K562 (cell line): Measurements from ENCODE around the gene HNF4A. TPM values are rescaled to one million over a fixed set of nuclear protein-coding genes. Genes with fewer than 3 reads are reported as not detected.

Experiments
- ATAC-seq: fragments of 200-7000 bp; cut with Tn5 transposase; 3 replicates; pipeline ENCODE4 v1.9.1; 2020; ENCODE audit warnings: moderate library complexity
- BruUV-seq: library from RNA; stranded (reverse); fragments of 400-500 nt; replicated peaks from 2 replicates; lab custom pipeline; 2021; lab: Mats Ljungman, UMichigan
- CTCF ChIA-PET: fragments of 300-600 bp; formaldehyde crosslinking; extraction: SDS; loops from one replicate; lab custom pipeline; 2021; ENCODE audit warnings: low intra/inter-chr PET ratio; lab: Yijun Ruan, JAX
- POLR2A ChIA-PET: fragments of 300-600, 350-650 bp; sonication (Branson Sonifier 250); formaldehyde crosslinking; extraction: SDS; loops from one replicate; lab custom pipeline; 2021; ENCODE audit warnings: antibody characterized with exemption, inconsistent platforms; lab: Yijun Ruan, JAX
- DNase-seq, 4 experiments: peaks; one replicate each; pipeline versions ENCODE4 v3.0.0 to v3.0.0-alpha.2; 2011 to 2018; ENCODE audit warnings: low spot score in 3 of 4, mixed read lengths in 3 of 4; ENCODE audit errors: extremely low read depth in 1 of 4
- FAIRE-seq: peaks from 2 replicates; lab custom pipeline; 2011; peaks lifted over from hg19 to GRCh38; lab: Jason Lieb, UNC
- H2AFZ ChIP-seq: 2 replicates; pipeline ENCODE4 v1.6.0; 2011; ENCODE audit warnings: low read depth, low read length, control low read depth, inconsistent platforms
- H3K27ac ChIP-seq: fragments of 200-600 bp; 3 replicates; pipeline ENCODE4 v1.8.0; 2011; ENCODE audit warnings: low read depth, mild to moderate bottlenecking, control low read depth, inconsistent platforms, low read length, moderate library complexity, mixed read lengths; ENCODE audit errors: extremely low read depth
- H3K27me3 ChIP-seq, 2 experiments: fragments of 300-600 bp in 1 of 2; 2 replicates in 1 of 2; 3 replicates in 1 of 2; pipeline versions ENCODE4 v1.6.0 to v1.8.0; 2011; ENCODE audit warnings: inconsistent platforms in 2 of 2, low read length in 2 of 2, mild to moderate bottlenecking in 1 of 2, mixed read lengths in 1 of 2, moderate library complexity in 1 of 2; ENCODE audit not compliant: control insufficient read depth in 2 of 2, insufficient read depth in 2 of 2
- H3K36me3 ChIP-seq: fragments of 300-600 bp; 3 replicates; pipeline ENCODE4 v1.8.0; 2011; ENCODE audit warnings: mild to moderate bottlenecking, low read length, inconsistent platforms; ENCODE audit not compliant: control insufficient read depth, insufficient read depth
- H3K4me1 ChIP-seq, 2 experiments: fragments of 200-600 bp in 1 of 2; replicated peaks in 1 of 2; 2 replicates in 1 of 2; 3 replicates in 1 of 2; pipeline versions ENCODE4 v1.5.1 to v1.8.0; 2011; ENCODE audit warnings: inconsistent platforms in 2 of 2, low read length in 2 of 2, mild to moderate bottlenecking in 1 of 2, mixed read lengths in 1 of 2, moderate library complexity in 1 of 2; ENCODE audit not compliant: control insufficient read depth in 2 of 2, insufficient read depth in 2 of 2
- H3K4me2 ChIP-seq: 2 replicates; pipeline ENCODE4 v1.6.1; 2011; ENCODE audit warnings: low read length, control low read depth, inconsistent platforms, mixed read lengths; ENCODE audit not compliant: insufficient read depth
- H3K4me3 ChIP-seq: fragments of 200-600 bp; sonication (generic), shearing (Covaris generic); 2 replicates; pipeline ENCODE4 v1.5.1; 2016; ENCODE audit warnings: control low read depth, inconsistent platforms
- H3K79me2 ChIP-seq: fragments of 200-600 bp; 3 replicates; pipeline ENCODE4 v1.8.0; 2011; ENCODE audit warnings: low read length, inconsistent platforms; ENCODE audit not compliant: control insufficient read depth, insufficient read depth
- H3K9ac ChIP-seq, 2 experiments: 2 replicates each; pipeline versions ENCODE4 v1.6.0 to v1.6.1; 2011; ENCODE audit warnings: low read depth in 2 of 2, low read length in 2 of 2, control low read depth in 1 of 2, inconsistent platforms in 1 of 2, mild to moderate bottlenecking in 1 of 2, mixed read lengths in 1 of 2; ENCODE audit not compliant: insufficient read depth in 1 of 2
- H3K9me1 ChIP-seq: one replicate; pipeline ENCODE4 v1.6.0; 2011; ENCODE audit warnings: inconsistent platforms, mild to moderate bottlenecking, low read length, moderate library complexity; ENCODE audit not compliant: control insufficient read depth, insufficient read depth
- H3K9me3 ChIP-seq: replicated peaks from 2 replicates; pipeline ENCODE4 v1.5.1; 2011; ENCODE audit warnings: low read depth, low read length, inconsistent platforms; ENCODE audit not compliant: control insufficient read depth, insufficient read depth
- H4K20me1 ChIP-seq: replicated peaks from 2 replicates; pipeline ENCODE4 v1.6.1; 2011; ENCODE audit warnings: low read length, inconsistent platforms, mixed read lengths; ENCODE audit not compliant: control insufficient read depth, insufficient read depth
- E2F1 ChIP-seq: sonication (generic); formaldehyde crosslinking; IDR thresholded peaks from 2 replicates; pipeline ENCODE4 v1.8.1; 2023; ENCODE audit warnings: mild to moderate bottlenecking, missing genetic modification reagents, moderate library complexity
- ELF1 ChIP-seq: fragments of 200-800 bp; sonication (Bioruptor generic); IDR thresholded peaks from 2 replicates; pipeline ENCODE4 v1.6.1; 2016; ENCODE audit warnings: missing genetic modification characterization, missing compliant biosample characterization
- HMGXB4 ChIP-seq: sonication (generic); formaldehyde crosslinking; IDR thresholded peaks from 2 replicates; pipeline ENCODE4 v1.8.1; 2023; ENCODE audit warnings: mild to moderate bottlenecking, missing genetic modification reagents
- PTTG1 ChIP-seq: fragments of 450-650 bp; IDR thresholded peaks from 2 replicates; pipeline ENCODE4 v1.6.1; 2016; ENCODE audit warnings: low read depth, mild to moderate bottlenecking, missing genetic modification characterization, missing compliant biosample characterization
- RBM34 ChIP-seq: fragments of 200-400 bp; formaldehyde crosslinking; IDR thresholded peaks from 2 replicates; pipeline ENCODE4 v1.6.1; 2018; ENCODE audit warnings: low read length, borderline replicate concordance; ENCODE audit not compliant: insufficient read depth
- TAF15 ChIP-seq: fragments of 200-400 bp; formaldehyde crosslinking; IDR thresholded peaks from 2 replicates; pipeline ENCODE4 v1.6.1; 2017; ENCODE audit warnings: mild to moderate bottlenecking, low read depth, low read length, moderate library complexity
- TAF7 ChIP-seq: fragments of 450-650 bp; IDR thresholded peaks from 2 replicates; pipeline ENCODE4 v1.6.1; 2016; ENCODE audit warnings: missing genetic modification characterization, missing compliant biosample characterization
- TFAM ChIP-seq: fragments of 250-450 bp; sonication (Bioruptor Pico); conservative IDR thresholded peaks from 2 replicates; pipeline ENCODE4 v1.5.0; 2021; ENCODE audit warnings: mild to moderate bottlenecking, moderate library complexity
- ZBTB11 ChIP-seq, 3 experiments: fragments of 200-800 bp in 1 of 3; fragments of 250-450 bp in 1 of 3; fragments of 450-650 bp in 1 of 3; sonication (Bioruptor Pico) in 1 of 3; sonication (Bioruptor generic) in 1 of 3; formaldehyde crosslinking in 1 of 3; IDR thresholded peaks; 2 replicates each; pipeline versions ENCODE4 v1.6.1 to v1.8.0; 2016 to 2022; ENCODE audit warnings: mild to moderate bottlenecking in 2 of 3, missing genetic modification characterization in 2 of 3, missing compliant biosample characterization in 1 of 3, moderate library complexity in 1 of 3
- ZNF217 ChIP-seq: sonication (generic); formaldehyde crosslinking; IDR thresholded peaks from 2 replicates; pipeline ENCODE4 v1.8.0; 2022; ENCODE audit warnings: mild to moderate bottlenecking, missing genetic modification reagents
- ZNF253 ChIP-seq: fragments of 250-450 bp; sonication (Bioruptor Pico); conservative IDR thresholded peaks from 2 replicates; pipeline ENCODE4 v1.6.1; 2021; ENCODE audit warnings: mild to moderate bottlenecking
- ZNF707 ChIP-seq: fragments of 250-450 bp; sonication (Bioruptor Pico); conservative IDR thresholded peaks from 2 replicates; pipeline ENCODE4 v1.8.0; 2022; ENCODE audit warnings: inconsistent platforms, mild to moderate bottlenecking, moderate library complexity
- WGBS: fragments of 100-300 bp; shearing (Covaris generic); methylation state at CpG from one replicate; pipeline ENCODE4 v1.1.6; 2016; ENCODE audit warnings: low coverage, mixed read lengths; ENCODE audit not compliant: insufficient coverage; ENCODE audit errors: missing lambda C conversion rate; 5-methylcytosine and 5-hydroxymethylcytosine counted together
- in situ Hi-C: fragments of 300-500 bp; cut with MboI; formaldehyde crosslinking; loops from 4 replicates; pipeline ENCODE4 v1.15.0; 2018; ENCODE audit warnings: inconsistent platforms, mixed read lengths
- intact Hi-C: fragments of 100-400 bp; cut with micrococcal nuclease; formaldehyde crosslinking; loops from 2 replicates; pipeline ENCODE4 v1.14.2; 2022
- polyA plus RNA-seq, 8 experiments: library from polyadenylated mRNA; depleted of rRNA in 4 of 8; stranded (reverse) in 5 of 8; unstranded in 3 of 8; fragments of >200 nt; fragmentation: Nextera tagmentation in 2 of 8; fragmentation: Illumina TruSeq in 1 of 8; extraction: Ambion mirVana in 2 of 8; extraction: Trizol in 1 of 8; gene quantifications; 2 replicates each; pipeline versions ENCODE4 v1.2.1 to v1.2.3, GENCODE V29; 2011 to 2014; ENCODE audit warnings: inconsistent platforms in 1 of 8, missing spikeins in 1 of 8
- total RNA-seq, 7 experiments: library from RNA; depleted of rRNA in 6 of 7; stranded (reverse); fragments of >200 nt in 6 of 7; fragmentation: Illumina TruSeq in 2 of 7; extraction: Trizol in 2 of 7; gene quantifications; 2 replicates each; pipeline versions ENCODE4 v1.2.1 to v1.2.3, GENCODE V29; 2011 to 2021; ENCODE audit warnings: low replicate concordance in 1 of 7
- TF ChIP-seq, protein P1 (sequence below): fragments of 450-650 bp; IDR thresholded peaks from 2 replicates; pipeline ENCODE4 v1.6.1; 2016; ENCODE audit warnings: mild to moderate bottlenecking

The HNF4A gene
- total and polyA plus RNA-seq, 9 of the 15 experiments (the other 6 are each of a cell fraction or from before 2014, with no cell fraction given) = 0.03 to 0.27 (median 0.08) TPM; not detected in 5

DNA sequence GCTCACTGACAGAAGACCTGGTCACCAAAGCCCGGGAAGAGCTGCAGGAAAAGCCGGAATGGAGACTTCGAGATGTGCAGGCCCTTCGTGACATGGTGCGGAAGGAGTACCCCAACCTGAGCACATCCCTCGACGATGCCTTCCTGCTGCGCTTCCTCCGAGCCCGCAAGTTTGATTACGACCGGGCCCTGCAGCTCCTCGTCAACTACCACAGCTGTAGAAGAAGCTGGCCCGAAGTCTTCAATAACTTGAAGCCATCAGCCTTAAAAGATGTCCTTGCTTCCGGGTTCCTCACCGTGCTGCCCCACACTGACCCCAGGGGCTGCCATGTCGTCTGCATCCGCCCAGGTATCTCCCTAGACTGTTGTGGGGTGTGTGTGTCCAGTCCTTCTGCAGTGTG, 124.6 kb downstream of the HNF4A start:
- no TSS peak for BruUV-seq
- in situ Hi-C loops (no loop called here), intact Hi-C loops (no loop called here)
- Histone ChIP-seq H2AFZ (no peak overlapping the region), H3K9me1 (no peaks in the 10 kb centered on the region), H3K9me3 (no peaks in the 10 kb centered on the region), H3K4me1 (peaks cover 15 to 22% of the 10 kb centered on the region in 2 experiments; a peak in 4 of 5 replicates), H3K4me3 (no peak overlapping the region), H3K79me2 (peaks cover 14% of the 10 kb centered on the region; the same call in 1 of the 3 replicates), H3K9ac (0 out of 4 replicates have a peak overlapping the region, but pooled peaks of 1 of the 2 experiments have one; percentile 4), H4K20me1 (no peaks in the 10 kb centered on the region), H3K27me3 (no peaks in the 10 kb centered on the region; a peak in 1 of 5 replicates), H3K4me2 (no peak overlapping the region), H3K36me3 (peaks cover 31% of the 10 kb centered on the region; the same call in 2 of the 3 replicates), H3K27ac (no peak overlapping the region)
- ChIA-PET POLR2A (no interaction called here), CTCF (no interaction called here)
- FAIRE-seq (no peak), DNase-seq (no peak), ATAC-seq (no peak)
- WGBS = 87% methylated on average over 18 of the region's 18 CpGs
- TF ChIP-seq TAF15 (no peak), TFAM (no peak), PTTG1 (tag) (no peak), E2F1 (no peak), HMGXB4 (CRISPR knock-in tag) (no peak), TAF7 (tag) (no peak), ELF1 (no peak), ZNF707 (no peak), ZNF253 (CRISPR knock-in tag) (no peak), RBM34 (no peak), ZBTB11 (CRISPR knock-in tag; IDR thresholded peaks at IDR 0.05) (no peak), ZNF217 (CRISPR knock-in tag) (no peak)
- TF ChIP-seq, protein P1, sequence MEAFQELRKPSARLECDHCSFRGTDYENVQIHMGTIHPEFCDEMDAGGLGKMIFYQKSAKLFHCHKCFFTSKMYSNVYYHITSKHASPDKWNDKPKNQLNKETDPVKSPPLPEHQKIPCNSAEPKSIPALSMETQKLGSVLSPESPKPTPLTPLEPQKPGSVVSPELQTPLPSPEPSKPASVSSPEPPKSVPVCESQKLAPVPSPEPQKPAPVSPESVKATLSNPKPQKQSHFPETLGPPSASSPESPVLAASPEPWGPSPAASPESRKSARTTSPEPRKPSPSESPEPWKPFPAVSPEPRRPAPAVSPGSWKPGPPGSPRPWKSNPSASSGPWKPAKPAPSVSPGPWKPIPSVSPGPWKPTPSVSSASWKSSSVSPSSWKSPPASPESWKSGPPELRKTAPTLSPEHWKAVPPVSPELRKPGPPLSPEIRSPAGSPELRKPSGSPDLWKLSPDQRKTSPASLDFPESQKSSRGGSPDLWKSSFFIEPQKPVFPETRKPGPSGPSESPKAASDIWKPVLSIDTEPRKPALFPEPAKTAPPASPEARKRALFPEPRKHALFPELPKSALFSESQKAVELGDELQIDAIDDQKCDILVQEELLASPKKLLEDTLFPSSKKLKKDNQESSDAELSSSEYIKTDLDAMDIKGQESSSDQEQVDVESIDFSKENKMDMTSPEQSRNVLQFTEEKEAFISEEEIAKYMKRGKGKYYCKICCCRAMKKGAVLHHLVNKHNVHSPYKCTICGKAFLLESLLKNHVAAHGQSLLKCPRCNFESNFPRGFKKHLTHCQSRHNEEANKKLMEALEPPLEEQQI = no peak
